Neural cell (in vitro differentiated cells): Measurements from ENCODE around the gene DROSHA.

Source experiments
- CTCF ChIP-seq: fragments of 450-650 bp; IDR thresholded peaks from 2 replicates; pipeline ENCODE4 v1.5.1; 2014; ENCODE audit warnings: antibody characterized with exemption, mild to moderate bottlenecking, moderate library complexity; ENCODE audit not compliant: poor library complexity, severe bottlenecking
- EP300 ChIP-seq: fragments of 450-650 bp; conservative IDR thresholded peaks from 2 replicates; pipeline ENCODE4 v1.6.1; 2014; ENCODE audit warnings: antibody characterized with exemption, mild to moderate bottlenecking, moderate library complexity; ENCODE audit not compliant: poor library complexity, severe bottlenecking
- EZH2 ChIP-seq: fragments of 200-600, 300-800 bp; shearing (Covaris generic), sonication (generic); IDR thresholded peaks from 2 replicates; pipeline ENCODE4 v1.6.1; 2014; ENCODE audit warnings: antibody characterized with exemption, low read length, borderline replicate concordance, mild to moderate bottlenecking; ENCODE audit not compliant: insufficient read depth, poor library complexity, severe bottlenecking
- RAD21 ChIP-seq: fragments of 450-650 bp; conservative IDR thresholded peaks from 2 replicates; pipeline ENCODE4 v1.6.1; 2014; ENCODE audit warnings: antibody characterized with exemption, mild to moderate bottlenecking, moderate library complexity
- REST ChIP-seq: IDR thresholded peaks from 2 replicates; pipeline ENCODE4 v1.6.1; 2012; ENCODE audit warnings: borderline replicate concordance
- SMC3 ChIP-seq: fragments of 450-650 bp; conservative IDR thresholded peaks from 2 replicates; pipeline ENCODE4 v1.6.1; 2014; ENCODE audit warnings: antibody characterized with exemption, mild to moderate bottlenecking, moderate library complexity; ENCODE audit not compliant: poor library complexity

GRCh38 chr5:31365776-31366175, 166.1 kb downstream of the DROSHA start:
- TF ChIP-seq CTCF (no peak), RAD21 (no peak), EZH2 (no peak), REST (no peak), SMC3 (no peak), EP300 (no peak)
